ENCODE results near the gene PRPH. TPM values are rescaled to one million over a fixed set of nuclear protein-coding genes. Genes with fewer than 3 reads are reported as not detected.

PRPH gene
- total RNA-seq, 2 experiments from 2014 or later: not detected

GRCh38 chr12:49345825-49346658 lies 51.1 kb downstream of the PRPH start:
- H3K4me2 ChIP-seq (ENCODE audit: low read length): peak overlapping the region; percentile 88
- H3K36me3 ChIP-seq (ENCODE audit: insufficient read depth, low read length): no peaks in the 10 kb centered on the region
- peak overlapping the region; percentile 58; the same call in 1 of the 2 replicates for H2AFZ ChIP-seq (ENCODE audit: low read length)
- ChIA-PET POLR2A (no interaction called here), CTCF (ENCODE audit: unreplicated experiment) (interaction anchor here (1.1 to 1.7 kb wide), 2 partner anchors 11 to 21 kb away, joined by 4 to 10 read pairs; no protein-coding TSS in a partner anchor)
- no peaks in the 10 kb centered on the region for H4K20me1 ChIP-seq (ENCODE audit: insufficient read depth, low read length)
- H3K4me3 ChIP-seq (ENCODE audit: low read depth, low read length, poor library complexity, severe bottlenecking): peak overlapping the region; percentile 63
- no TSS peak for BruUV-seq (replicated peaks)
- TF ChIP-seq, protein P1, sequence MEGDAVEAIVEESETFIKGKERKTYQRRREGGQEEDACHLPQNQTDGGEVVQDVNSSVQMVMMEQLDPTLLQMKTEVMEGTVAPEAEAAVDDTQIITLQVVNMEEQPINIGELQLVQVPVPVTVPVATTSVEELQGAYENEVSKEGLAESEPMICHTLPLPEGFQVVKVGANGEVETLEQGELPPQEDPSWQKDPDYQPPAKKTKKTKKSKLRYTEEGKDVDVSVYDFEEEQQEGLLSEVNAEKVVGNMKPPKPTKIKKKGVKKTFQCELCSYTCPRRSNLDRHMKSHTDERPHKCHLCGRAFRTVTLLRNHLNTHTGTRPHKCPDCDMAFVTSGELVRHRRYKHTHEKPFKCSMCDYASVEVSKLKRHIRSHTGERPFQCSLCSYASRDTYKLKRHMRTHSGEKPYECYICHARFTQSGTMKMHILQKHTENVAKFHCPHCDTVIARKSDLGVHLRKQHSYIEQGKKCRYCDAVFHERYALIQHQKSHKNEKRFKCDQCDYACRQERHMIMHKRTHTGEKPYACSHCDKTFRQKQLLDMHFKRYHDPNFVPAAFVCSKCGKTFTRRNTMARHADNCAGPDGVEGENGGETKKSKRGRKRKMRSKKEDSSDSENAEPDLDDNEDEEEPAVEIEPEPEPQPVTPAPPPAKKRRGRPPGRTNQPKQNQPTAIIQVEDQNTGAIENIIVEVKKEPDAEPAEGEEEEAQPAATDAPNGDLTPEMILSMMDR (conservative IDR thresholded peaks at IDR 0.05; ENCODE audit: low read length): no peak
- TF ChIP-seq EZH2phosphoT487 (IDR thresholded peaks at IDR 0.05; ENCODE audit: borderline replicate concordance, low read depth, low read length): no peak
- no peak overlapping the region for H3K27ac ChIP-seq (ENCODE audit: low read depth, low read length, poor library complexity, severe bottlenecking)
- H3K4me1 ChIP-seq (ENCODE audit: insufficient read depth, low read length, poor library complexity, severe bottlenecking): peaks cover 55% of the 10 kb centered on the region
- no peaks in the 10 kb centered on the region for H3K9me2 ChIP-seq (ENCODE audit: insufficient read depth, low read length)
- H3K79me2 ChIP-seq (ENCODE audit: insufficient read depth, low read depth, low read length): no peaks in the 10 kb centered on the region
- intact Hi-C loops (cut with micrococcal nuclease; ENCODE audit: unreplicated experiment): loop anchor here (5.0 kb wide), 1 partner anchor 159 kb away; the partner anchor contains the start of gene TUBA1A
- no peaks in the 10 kb centered on the region for H3K9me3 ChIP-seq (ENCODE audit: low read length)
- no peak for DNase-seq (ENCODE audit: low spot score)

GRCh38 chr12:49346659-49347310 lies 51.8 kb downstream of the PRPH start, which contains the start of gene DNAJC22:
Gene DNAJC22 (plus strand): TSS chr12:49346888. CDS start chr12:49348873, 1,985 bp downstream.
- BruUV-seq (replicated peaks): no TSS peak
- Histone ChIP-seq H3K36me3 (ENCODE audit: insufficient read depth, low read length) (no peaks in the 10 kb centered on the region), H3K4me2 (ENCODE audit: low read length) (peak within 1 kb of the TSS; percentile 88), H3K4me1 (ENCODE audit: insufficient read depth, low read length, poor library complexity, severe bottlenecking) (peaks cover 55% of the 10 kb centered on the region), H3K79me2 (ENCODE audit: insufficient read depth, low read depth, low read length) (no peaks in the 10 kb centered on the region), H3K9me3 (ENCODE audit: low read length) (no peaks in the 10 kb centered on the region), H3K27ac (ENCODE audit: low read depth, low read length, poor library complexity, severe bottlenecking) (no peak within 1 kb of the TSS), H2AFZ (ENCODE audit: low read length) (peak within 1 kb of the TSS; percentile 58; the same call in 1 of the 2 replicates), H3K9me2 (ENCODE audit: insufficient read depth, low read length) (no peaks in the 10 kb centered on the region), H3K4me3 (ENCODE audit: low read depth, low read length, poor library complexity, severe bottlenecking) (peak within 1 kb of the TSS; percentile 63), H4K20me1 (ENCODE audit: insufficient read depth, low read length) (no peaks in the 10 kb centered on the region)
- intact Hi-C loops (cut with micrococcal nuclease; ENCODE audit: unreplicated experiment): loop anchor here (5.0 kb wide), 1 partner anchor 159 kb away; the partner anchor contains the start of gene TUBA1A
- POLR2A ChIA-PET: no interaction called here
- TF ChIP-seq, protein P1 (conservative IDR thresholded peaks at IDR 0.05; ENCODE audit: low read length): no peak
- no peak for TF ChIP-seq EZH2phosphoT487 (IDR thresholded peaks at IDR 0.05; ENCODE audit: borderline replicate concordance, low read depth, low read length)
- peak; percentile 47 for DNase-seq (ENCODE audit: low spot score)
- CTCF ChIA-PET (ENCODE audit: unreplicated experiment): interaction anchor here (1.1 to 1.7 kb wide), 3 partner anchors 10 to 20 kb away, joined by 4 to 10 read pairs (median 8); no protein-coding TSS in a partner anchor

Measured in OCI-LY7 (cell line).